SKM-1 (cell line): ENCODE measurements around the gene ANKS1A.

ENCODE experiments used
- DNase-seq: peaks from one replicate; lab custom pipeline; 2025; ENCODE audit not compliant: unreplicated experiment; lab: John Stamatoyannopoulos, UW

The ANKS1A gene

GRCh38 chr6:35036059-35036827 is 147.2 kb downstream of the ANKS1A start:
- DNase-seq = no peak

- DNase-seq = no peak
These were observed 148.0 kb downstream of the ANKS1A start for GRCh38 chr6:35036828-35037663.

GRCh38 chr6:35037664-35038038 is 148.6 kb downstream of the ANKS1A start:
- no peak for DNase-seq

GRCh38 chr6:35038076-35038475 is 149.0 kb downstream of the ANKS1A start:
- DNase-seq = no peak

- DNase-seq = no peak
These were observed 151.3 kb downstream of the ANKS1A start for GRCh38 chr6:35040398-35040797.

GRCh38 chr6:35041086-35041861 is 152.2 kb downstream of the ANKS1A start:
- DNase-seq = no peak

GRCh38 chr6:35042031-35042815 is 153.2 kb downstream of the ANKS1A start:
- no peak for DNase-seq

- DNase-seq = no peak
These were observed 154.5 kb downstream of the ANKS1A start for GRCh38 chr6:35043381-35044130.

- DNase-seq = no peak
These were observed 155.2 kb downstream of the ANKS1A start for GRCh38 chr6:35044145-35044745.

GRCh38 chr6:35044761-35045421 is 155.8 kb downstream of the ANKS1A start:
- DNase-seq = peak; percentile 49

- no peak for DNase-seq
These were observed 157.0 kb downstream of the ANKS1A start for GRCh38 chr6:35046103-35046502.

GRCh38 chr6:35046862-35047261 is 157.8 kb downstream of the ANKS1A start:
- no peak for DNase-seq

- peak; percentile 89 for DNase-seq
These were observed 158.4 kb downstream of the ANKS1A start for GRCh38 chr6:35047265-35048011.

- no peak for DNase-seq
These were observed 159.1 kb downstream of the ANKS1A start for GRCh38 chr6:35048031-35048613.

GRCh38 chr6:35048631-35049083 is 159.6 kb downstream of the ANKS1A start:
- DNase-seq = no peak

GRCh38 chr6:35049156-35049735 is 160.2 kb downstream of the ANKS1A start:
- no peak for DNase-seq

- no peak for DNase-seq
These were observed 161.1 kb downstream of the ANKS1A start for GRCh38 chr6:35049900-35050756.
